Measurements from ENCODE around the gene PROCA1. TPM values are rescaled to one million over a fixed set of nuclear protein-coding genes. Genes with fewer than 3 reads are reported as not detected.

Gene PROCA1
- total RNA-seq, 1 donor from 2014 or later: 1.5 TPM

DNA sequence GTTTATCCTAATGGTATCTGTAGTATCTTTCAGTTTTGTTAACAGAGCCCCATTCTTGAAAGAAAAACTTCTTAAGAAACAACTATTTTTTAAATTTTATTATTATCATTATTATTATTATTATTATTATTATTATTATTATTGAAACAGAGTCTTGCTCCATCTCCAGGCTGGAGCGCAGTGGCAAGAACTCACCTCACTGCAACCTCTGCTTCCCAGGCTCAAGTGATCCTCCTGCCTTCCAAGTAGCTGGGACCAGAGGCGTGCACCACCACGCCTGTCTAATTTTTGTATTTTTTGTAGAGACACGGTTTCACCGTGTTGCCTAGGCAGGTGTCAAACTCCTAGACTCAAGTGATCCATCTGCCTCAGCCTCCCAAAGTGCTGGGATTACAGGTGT, 26.3 kb downstream of the PROCA1 start:
- H3K4me3 ChIP-seq: no peak overlapping the region
- TF ChIP-seq, protein P1, sequence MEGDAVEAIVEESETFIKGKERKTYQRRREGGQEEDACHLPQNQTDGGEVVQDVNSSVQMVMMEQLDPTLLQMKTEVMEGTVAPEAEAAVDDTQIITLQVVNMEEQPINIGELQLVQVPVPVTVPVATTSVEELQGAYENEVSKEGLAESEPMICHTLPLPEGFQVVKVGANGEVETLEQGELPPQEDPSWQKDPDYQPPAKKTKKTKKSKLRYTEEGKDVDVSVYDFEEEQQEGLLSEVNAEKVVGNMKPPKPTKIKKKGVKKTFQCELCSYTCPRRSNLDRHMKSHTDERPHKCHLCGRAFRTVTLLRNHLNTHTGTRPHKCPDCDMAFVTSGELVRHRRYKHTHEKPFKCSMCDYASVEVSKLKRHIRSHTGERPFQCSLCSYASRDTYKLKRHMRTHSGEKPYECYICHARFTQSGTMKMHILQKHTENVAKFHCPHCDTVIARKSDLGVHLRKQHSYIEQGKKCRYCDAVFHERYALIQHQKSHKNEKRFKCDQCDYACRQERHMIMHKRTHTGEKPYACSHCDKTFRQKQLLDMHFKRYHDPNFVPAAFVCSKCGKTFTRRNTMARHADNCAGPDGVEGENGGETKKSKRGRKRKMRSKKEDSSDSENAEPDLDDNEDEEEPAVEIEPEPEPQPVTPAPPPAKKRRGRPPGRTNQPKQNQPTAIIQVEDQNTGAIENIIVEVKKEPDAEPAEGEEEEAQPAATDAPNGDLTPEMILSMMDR (IDR thresholded peaks at IDR 0.05): no peak
- TF ChIP-seq POLR2A (IDR thresholded peaks at IDR 0.05) (no peak), POLR2AphosphoS5 (IDR thresholded peaks at IDR 0.05; ENCODE audit: insufficient read depth in 1 of 2, low read depth in 1 of 2) (no peak)
- intact Hi-C loops (cut with DNase I): no loop called here
- H3K4me1 ChIP-seq: no peaks in the 10 kb centered on the region
- DNase-seq (ENCODE audit: extremely low spot score in 2 of 2): no peak
- peaks cover 8 to 100% of the 10 kb centered on the region in 2 donors for H3K36me3 ChIP-seq
- H3K27ac ChIP-seq: no peak overlapping the region
- no peaks in the 10 kb centered on the region for H3K9me3 ChIP-seq
- no peaks in the 10 kb centered on the region for H3K27me3 ChIP-seq

- no peaks in the 10 kb centered on the region for H3K4me1 ChIP-seq
- no peak overlapping the region for H3K27ac ChIP-seq
- no peak for DNase-seq (ENCODE audit: extremely low spot score in 2 of 2)
- intact Hi-C loops (cut with DNase I): no loop called here
- no peaks in the 10 kb centered on the region for H3K9me3 ChIP-seq
- no peak overlapping the region for H3K4me3 ChIP-seq
- TF ChIP-seq POLR2A (IDR thresholded peaks at IDR 0.05) (no peak), POLR2AphosphoS5 (IDR thresholded peaks at IDR 0.05; ENCODE audit: insufficient read depth in 1 of 2, low read depth in 1 of 2) (no peak)
- TF ChIP-seq, protein P1 (IDR thresholded peaks at IDR 0.05): no peak
- no peaks in the 10 kb centered on the region for H3K27me3 ChIP-seq
- H3K36me3 ChIP-seq: peaks cover 8 to 100% of the 10 kb centered on the region in 2 donors
Observed at GRCh38 chr17:28684963-28685362, 26.7 kb downstream of the PROCA1 start.

GRCh38 chr17:28682655-28683054, 29.0 kb downstream of the PROCA1 start:
- no peak for DNase-seq (ENCODE audit: extremely low spot score in 2 of 2)
- no peak overlapping the region for H3K4me3 ChIP-seq
- no peaks in the 10 kb centered on the region for H3K4me1 ChIP-seq
- no peaks in the 10 kb centered on the region for H3K27me3 ChIP-seq
- TF ChIP-seq POLR2AphosphoS5 (IDR thresholded peaks at IDR 0.05; ENCODE audit: insufficient read depth in 1 of 2, low read depth in 1 of 2) (no peak), POLR2A (IDR thresholded peaks at IDR 0.05) (no peak)
- TF ChIP-seq, protein P1 (IDR thresholded peaks at IDR 0.05): no peak
- intact Hi-C loops (cut with DNase I): no loop called here
- H3K27ac ChIP-seq: no peak overlapping the region
- no peaks in the 10 kb centered on the region for H3K9me3 ChIP-seq
- H3K36me3 ChIP-seq: peaks cover 11 to 100% of the 10 kb centered on the region in 2 donors

DNA sequence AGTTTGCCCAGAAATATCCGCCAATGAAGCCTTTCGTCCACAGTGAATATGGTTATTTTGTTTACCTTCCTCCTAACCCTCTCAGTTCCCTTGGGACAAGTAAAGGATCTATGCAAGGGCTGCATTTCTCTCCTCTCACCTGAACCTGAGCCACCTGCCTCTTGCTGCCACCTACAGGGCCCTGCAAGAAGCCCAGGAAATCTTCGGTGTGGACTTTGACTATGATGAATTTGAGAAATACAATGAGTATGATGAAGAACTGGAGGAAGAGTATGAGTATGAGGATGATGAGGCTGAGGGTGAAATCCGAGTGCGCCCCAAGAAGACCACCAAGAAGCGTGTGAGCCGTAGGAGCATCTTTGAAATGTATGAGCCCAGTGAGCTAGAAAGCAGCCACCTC, 35.7 kb downstream of the PROCA1 start:
- peaks cover 4 to 99% of the 10 kb centered on the region in 2 donors for H3K36me3 ChIP-seq
- intact Hi-C loops (cut with DNase I): no loop called here
- TF ChIP-seq POLR2A (IDR thresholded peaks at IDR 0.05) (no peak), POLR2AphosphoS5 (IDR thresholded peaks at IDR 0.05; ENCODE audit: insufficient read depth in 1 of 2, low read depth in 1 of 2) (no peak)
- TF ChIP-seq, protein P1 (IDR thresholded peaks at IDR 0.05): no peak
- H3K27me3 ChIP-seq: no peaks in the 10 kb centered on the region
- H3K9me3 ChIP-seq: no peaks in the 10 kb centered on the region
- no peaks in the 10 kb centered on the region for H3K4me1 ChIP-seq
- no peak for DNase-seq (ENCODE audit: extremely low spot score in 2 of 2)
- no peak overlapping the region for H3K4me3 ChIP-seq
- no peak overlapping the region for H3K27ac ChIP-seq

- intact Hi-C loops (cut with DNase I): no loop called here
- TF ChIP-seq, protein P1 (IDR thresholded peaks at IDR 0.05): no peak
- TF ChIP-seq POLR2AphosphoS5 (IDR thresholded peaks at IDR 0.05; ENCODE audit: insufficient read depth in 1 of 2, low read depth in 1 of 2): no peak
- no peak for TF ChIP-seq POLR2A (IDR thresholded peaks at IDR 0.05)
- DNase-seq (ENCODE audit: extremely low spot score in 2 of 2): no peak
- Histone ChIP-seq H3K4me1 (no peaks in the 10 kb centered on the region), H3K27ac (no peak overlapping the region), H3K4me3 (no peak overlapping the region), H3K27me3 (no peaks in the 10 kb centered on the region), H3K36me3 (peaks cover 4 to 99% of the 10 kb centered on the region in 2 donors), H3K9me3 (no peaks in the 10 kb centered on the region)
Observed at GRCh38 chr17:28675490-28675889, 36.2 kb downstream of the PROCA1 start.

All from vagina (tissue), 2 donors.